Upper lobe of right lung (tissue), 1 donor: ENCODE data around the gene PHAF1. TPM values are rescaled to one million over a fixed set of nuclear protein-coding genes. Genes with fewer than 3 reads are reported as not detected.

Experiments used
- ATAC-seq: fragments of 200-7000 bp; cut with Tn5 transposase; one replicate; pipeline ENCODE4 v1.9.1; 2020; ENCODE audit warnings: mild to moderate bottlenecking, moderate library complexity
- DNase-seq: peaks from one replicate; pipeline ENCODE4 v3.0.0-alpha.2; 2020
- H3K27ac ChIP-seq: fragments of 200-600 bp; one replicate; pipeline ENCODE4 v1.8.0; 2022
- H3K27me3 ChIP-seq: fragments of 200-600 bp; one replicate; pipeline ENCODE4 v1.8.0; 2022; ENCODE audit warnings: mild to moderate bottlenecking
- H3K36me3 ChIP-seq: fragments of 200-600 bp; one replicate; pipeline ENCODE4 v1.8.0; 2022
- H3K4me1 ChIP-seq: fragments of 200-600 bp; one replicate; pipeline ENCODE4 v1.8.0; 2022
- H3K4me3 ChIP-seq: fragments of 200-600 bp; one replicate; pipeline ENCODE4 v1.8.0; 2022; ENCODE audit warnings: mild to moderate bottlenecking
- H3K9me3 ChIP-seq: fragments of 200-600 bp; one replicate; pipeline ENCODE4 v1.8.0; 2022
- intact Hi-C: fragments of 100-400 bp; cut with DNase I; formaldehyde crosslinking; loops from one replicate; pipeline ENCODE4 v1.11.0; 2022
- total RNA-seq: library from RNA; stranded (reverse); fragmentation: NEBNext Ultra II Directional; extraction: Animal tissue kit (Norgen Biotek cat#: 25700); gene quantifications from one replicate; pipeline ENCODE4 v1.2.1, GENCODE V29; 2021
- TF ChIP-seq, protein P1 (sequence below): fragments of 200-600 bp; IDR thresholded peaks from one replicate; pipeline ENCODE4 v1.8.0; 2022; ENCODE audit warnings: antibody characterized with exemption
- donor health status: DM: no; HTN: yes; CAD: no; lungs with severe emphysema.

The PHAF1 gene
- total RNA-seq, 1 donor from 2014 or later = 16.4 TPM

- Histone ChIP-seq H3K9me3 (no peaks in the 10 kb centered on the region), H3K27me3 (no peaks in the 10 kb centered on the region), H3K4me1 (no peaks in the 10 kb centered on the region), H3K36me3 (peaks cover 98% of the 10 kb centered on the region), H3K4me3 (no peak overlapping the region), H3K27ac (no peak overlapping the region)
- TF ChIP-seq, protein P1, sequence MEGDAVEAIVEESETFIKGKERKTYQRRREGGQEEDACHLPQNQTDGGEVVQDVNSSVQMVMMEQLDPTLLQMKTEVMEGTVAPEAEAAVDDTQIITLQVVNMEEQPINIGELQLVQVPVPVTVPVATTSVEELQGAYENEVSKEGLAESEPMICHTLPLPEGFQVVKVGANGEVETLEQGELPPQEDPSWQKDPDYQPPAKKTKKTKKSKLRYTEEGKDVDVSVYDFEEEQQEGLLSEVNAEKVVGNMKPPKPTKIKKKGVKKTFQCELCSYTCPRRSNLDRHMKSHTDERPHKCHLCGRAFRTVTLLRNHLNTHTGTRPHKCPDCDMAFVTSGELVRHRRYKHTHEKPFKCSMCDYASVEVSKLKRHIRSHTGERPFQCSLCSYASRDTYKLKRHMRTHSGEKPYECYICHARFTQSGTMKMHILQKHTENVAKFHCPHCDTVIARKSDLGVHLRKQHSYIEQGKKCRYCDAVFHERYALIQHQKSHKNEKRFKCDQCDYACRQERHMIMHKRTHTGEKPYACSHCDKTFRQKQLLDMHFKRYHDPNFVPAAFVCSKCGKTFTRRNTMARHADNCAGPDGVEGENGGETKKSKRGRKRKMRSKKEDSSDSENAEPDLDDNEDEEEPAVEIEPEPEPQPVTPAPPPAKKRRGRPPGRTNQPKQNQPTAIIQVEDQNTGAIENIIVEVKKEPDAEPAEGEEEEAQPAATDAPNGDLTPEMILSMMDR = no peak
- intact Hi-C loops = no loop called here
- ATAC-seq (no peak), DNase-seq (no peak)
Observed at GRCh38 chr16:67141391-67141790, 31.6 kb downstream of the PHAF1 start.

DNA sequence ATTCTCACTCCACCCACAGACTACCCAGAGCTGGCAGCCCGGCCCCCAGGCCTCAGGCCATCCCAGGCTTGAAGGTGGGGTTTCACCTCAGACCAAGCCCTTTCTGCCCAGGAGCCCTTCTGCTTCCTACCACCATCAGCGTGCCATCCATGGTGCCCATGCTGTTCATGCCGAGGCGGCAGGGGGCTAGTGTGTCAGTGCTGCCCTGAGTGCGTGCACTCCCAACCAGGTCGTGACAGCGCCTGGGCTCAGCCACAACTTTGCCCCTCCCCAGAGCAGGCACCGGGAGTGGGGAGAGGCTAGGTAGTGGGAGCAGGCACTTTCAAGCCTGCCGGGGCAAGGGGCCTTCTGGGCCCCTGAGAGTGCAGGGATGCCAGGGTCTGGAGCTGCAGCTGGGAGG lies 32.6 kb downstream of the PHAF1 start:
- peaks cover 99% of the 10 kb centered on the region for H3K36me3 ChIP-seq
- intact Hi-C loops = no loop called here
- no peaks in the 10 kb centered on the region for H3K4me1 ChIP-seq
- no peak overlapping the region for H3K4me3 ChIP-seq
- no peak overlapping the region for H3K27ac ChIP-seq
- ATAC-seq (no peak), DNase-seq (no peak)
- no peaks in the 10 kb centered on the region for H3K9me3 ChIP-seq
- H3K27me3 ChIP-seq = no peaks in the 10 kb centered on the region
- TF ChIP-seq, protein P1 = no peak

DNA sequence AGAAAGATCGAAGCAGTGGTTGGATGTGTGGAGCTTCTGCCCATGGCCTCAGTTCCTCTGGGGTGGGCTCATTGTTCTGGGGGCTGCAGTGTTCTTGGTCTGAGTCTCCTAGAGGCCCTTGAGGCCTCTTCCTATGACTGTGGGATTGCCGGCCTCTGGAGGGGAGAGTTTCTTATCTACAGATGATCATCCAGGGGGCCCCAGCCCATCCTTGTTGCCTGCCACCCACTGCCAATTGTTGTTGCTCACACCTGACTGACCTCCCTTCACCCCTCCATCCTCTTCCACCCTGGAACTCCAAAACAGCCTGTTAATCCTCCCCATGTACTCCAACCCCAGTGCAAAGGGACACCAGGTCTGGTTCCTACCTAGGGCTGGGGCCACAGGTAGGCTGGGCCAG lies 35.2 kb downstream of the PHAF1 start:
- intact Hi-C loops = no loop called here
- H3K4me3 ChIP-seq = no peak overlapping the region
- no peaks in the 10 kb centered on the region for H3K27me3 ChIP-seq
- TF ChIP-seq, protein P1 = no peak
- DNase-seq (no peak), ATAC-seq (no peak)
- no peak overlapping the region for H3K27ac ChIP-seq
- H3K36me3 ChIP-seq = peaks cover 86% of the 10 kb centered on the region
- H3K9me3 ChIP-seq = no peaks in the 10 kb centered on the region
- no peaks in the 10 kb centered on the region for H3K4me1 ChIP-seq

DNA sequence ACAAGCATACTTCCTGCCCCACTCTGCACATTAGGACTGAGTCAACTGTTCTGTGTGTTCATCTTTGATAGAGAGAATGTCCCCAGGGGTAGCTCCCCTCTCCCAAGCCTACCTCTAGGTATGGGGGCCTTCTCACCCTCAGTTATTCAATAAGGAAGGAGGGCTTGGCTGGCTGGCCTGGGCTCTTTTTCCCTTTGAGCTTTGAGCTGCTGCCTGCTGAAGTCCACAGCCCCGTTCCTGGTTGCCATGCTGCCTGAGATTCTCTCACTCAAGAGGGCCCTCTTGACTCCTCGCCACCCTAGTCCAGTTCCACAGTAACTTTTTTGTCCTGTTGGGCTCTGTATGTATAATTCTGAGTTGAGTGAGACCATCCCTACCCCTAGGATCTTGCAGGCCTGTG lies 36.0 kb downstream of the PHAF1 start:
- H3K36me3 ChIP-seq = peaks cover 78% of the 10 kb centered on the region
- TF ChIP-seq, protein P1 = no peak
- no peak overlapping the region for H3K4me3 ChIP-seq
- H3K9me3 ChIP-seq = no peaks in the 10 kb centered on the region
- H3K4me1 ChIP-seq = peaks cover under 1% of the 10 kb centered on the region
- intact Hi-C loops = no loop called here
- H3K27me3 ChIP-seq = no peaks in the 10 kb centered on the region
- no peak overlapping the region for H3K27ac ChIP-seq
- DNase-seq (no peak), ATAC-seq (no peak)

DNA sequence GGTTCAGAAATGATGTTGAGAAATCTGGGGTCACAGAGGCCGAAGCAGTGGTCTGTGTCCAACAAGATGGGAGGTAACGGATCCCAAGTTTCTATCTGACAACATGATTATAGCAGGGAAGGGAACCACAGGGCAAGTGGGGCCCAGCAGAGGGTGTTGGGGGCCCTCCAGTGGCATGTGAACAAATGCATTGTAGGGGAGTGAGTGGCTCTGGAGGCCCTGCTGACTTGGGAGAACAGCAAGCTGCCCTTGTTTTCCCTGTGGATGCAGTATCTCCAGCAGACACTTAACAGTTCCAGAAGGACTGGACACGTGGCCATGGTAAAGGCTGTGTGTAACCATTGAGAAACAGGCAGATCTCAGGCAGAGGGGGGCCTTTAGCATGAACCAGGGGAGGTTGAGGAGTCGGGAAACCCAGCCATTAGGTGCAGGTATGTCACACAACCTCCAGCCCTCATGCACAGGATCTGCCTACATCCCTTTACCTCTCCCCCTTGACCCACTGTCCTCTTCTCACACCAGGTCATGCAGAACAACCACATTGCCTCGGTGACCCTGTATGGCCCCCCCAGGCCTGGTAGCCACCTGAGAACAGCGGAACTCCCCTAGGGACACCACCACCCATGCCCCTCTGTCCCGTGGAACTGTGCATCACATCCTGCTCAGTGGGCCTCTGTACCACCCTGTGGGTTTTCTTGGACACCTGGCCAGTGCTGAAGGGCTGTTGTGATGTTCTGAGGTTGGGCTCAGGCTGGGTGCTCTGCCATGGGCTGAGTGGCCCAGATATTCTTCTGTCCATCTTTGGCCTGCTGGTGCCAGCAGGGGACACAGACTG lies 37.0 kb downstream of the PHAF1 start:
- Histone ChIP-seq H3K27me3 (no peaks in the 10 kb centered on the region), H3K36me3 (peaks cover 68% of the 10 kb centered on the region)
- TF ChIP-seq, protein P1 = no peak

More for the DNA sequence above, 37.0 kb downstream of the PHAF1 start:
- ATAC-seq (no peak), DNase-seq (no peak)
- H3K4me1 ChIP-seq = peaks cover 7% of the 10 kb centered on the region
- H3K9me3 ChIP-seq = no peaks in the 10 kb centered on the region
- intact Hi-C loops = no loop called here
- no peak overlapping the region for H3K4me3 ChIP-seq
- H3K27ac ChIP-seq = no peak overlapping the region
